GM03348 (cell line): ENCODE data around the gene PNLIPRP1.

Experiments used
- DNase-seq: peaks from one replicate; pipeline ENCODE4 v3.0.0; 2012; ENCODE audit warnings: low spot score

PNLIPRP1 gene

GRCh38 chr10:116631871-116632295 is 41.1 kb downstream of the PNLIPRP1 start:
- no peak for DNase-seq

GRCh38 chr10:116632596-116633215 is 41.9 kb downstream of the PNLIPRP1 start:
- DNase-seq: no peak

GRCh38 chr10:116633216-116633600 is 42.4 kb downstream of the PNLIPRP1 start:
- no peak for DNase-seq

GRCh38 chr10:116634126-116634975 is 43.6 kb downstream of the PNLIPRP1 start:
- DNase-seq: no peak

- no peak for DNase-seq
Observed at GRCh38 chr10:116636385-116636784, 45.6 kb downstream of the PNLIPRP1 start.

- DNase-seq: no peak
Observed at GRCh38 chr10:116636976-116637375, 46.2 kb downstream of the PNLIPRP1 start.

GRCh38 chr10:116637830-116638229 is 47.1 kb downstream of the PNLIPRP1 start:
- DNase-seq: no peak

- DNase-seq: no peak
Observed at GRCh38 chr10:116646502-116646901, 55.7 kb downstream of the PNLIPRP1 start.

- DNase-seq: no peak
Observed at GRCh38 chr10:116648903-116649302, 58.1 kb downstream of the PNLIPRP1 start.

- DNase-seq: no peak
Observed at GRCh38 chr10:116653885-116654284, 63.1 kb downstream of the PNLIPRP1 start.

GRCh38 chr10:116654816-116655215 is 64.1 kb downstream of the PNLIPRP1 start:
- DNase-seq: no peak

- DNase-seq: no peak
Observed at GRCh38 chr10:116655568-116655967, 64.8 kb downstream of the PNLIPRP1 start.

- DNase-seq: no peak
Observed at GRCh38 chr10:116656044-116656443, 65.3 kb downstream of the PNLIPRP1 start.

- DNase-seq: no peak
Observed at GRCh38 chr10:116657863-116658551, 67.2 kb downstream of the PNLIPRP1 start.
